Measurements from ENCODE around the gene PLD2.

DNA sequence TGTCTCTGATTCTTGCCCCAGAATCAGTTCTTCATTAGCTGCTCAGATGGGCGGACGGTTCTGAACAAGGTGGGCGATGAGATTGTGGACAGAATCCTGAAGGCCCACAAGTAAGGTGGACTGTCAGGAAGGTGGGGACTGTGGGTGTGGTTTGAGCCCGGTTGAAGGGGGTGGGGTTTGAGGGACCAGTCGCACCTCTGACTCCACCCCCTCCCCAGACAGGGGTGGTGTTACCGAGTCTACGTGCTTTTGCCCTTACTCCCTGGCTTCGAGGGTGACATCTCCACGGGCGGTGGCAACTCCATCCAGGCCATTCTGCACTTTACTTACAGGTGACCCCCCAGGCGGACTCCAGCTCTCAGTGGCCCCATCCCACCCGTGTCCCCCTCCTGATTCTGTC is 11.3 kb downstream of the PLD2 start:
- TF ChIP-seq POLR2AphosphoS5 (IDR thresholded peaks at IDR 0.05; ENCODE audit: borderline replicate concordance, low read depth, low read length) (no peak), FOXP2 (optimal IDR thresholded peaks at IDR 0.05; ENCODE audit: control extremely low read depth, extremely low read length, insufficient read depth) (no peak)

All from SK-N-MC (cell line).